H9 (cell line): Measurements from ENCODE around the gene LINGO1. TPM values are rescaled to one million over a fixed set of nuclear protein-coding genes. Genes with fewer than 3 reads are reported as not detected.

Source experiments
- DNase-seq: peaks from one replicate; pipeline ENCODE4 v3.0.0-alpha.2; 2017
- H2AFZ ChIP-seq: one replicate; pipeline ENCODE4 v1.6.1; 2013; ENCODE audit warnings: mild to moderate bottlenecking, low read length, control low read depth, moderate library complexity
- H2AK5ac ChIP-seq: 2 replicates; pipeline ENCODE4 v1.6.1; 2013; ENCODE audit warnings: low read length, control low read depth, mixed read lengths; ENCODE audit not compliant: insufficient read length
- H2BK120ac ChIP-seq: one replicate; pipeline ENCODE4 v1.6.1; 2013; ENCODE audit warnings: low read depth, mild to moderate bottlenecking, low read length, control low read depth, inconsistent platforms; ENCODE audit not compliant: poor library complexity, severe bottlenecking
- H2BK12ac ChIP-seq: 2 replicates; pipeline ENCODE4 v1.6.1; 2013; ENCODE audit warnings: low read length, control low read depth, mixed read lengths, low read depth; ENCODE audit not compliant: insufficient read length
- H2BK15ac ChIP-seq: 2 replicates; pipeline ENCODE4 v1.6.1; 2013; ENCODE audit warnings: low read depth, low read length, control low read depth
- H2BK20ac ChIP-seq: one replicate; pipeline ENCODE4 v1.6.1; 2013; ENCODE audit warnings: low read depth, mild to moderate bottlenecking, low read length, control low read depth, inconsistent platforms; ENCODE audit not compliant: poor library complexity, severe bottlenecking
- H2BK5ac ChIP-seq: 2 replicates; pipeline ENCODE4 v1.6.1; 2013; ENCODE audit warnings: low read length, control low read depth, mixed read lengths; ENCODE audit not compliant: insufficient read length
- H3K14ac ChIP-seq: 2 replicates; pipeline ENCODE4 v1.6.1; 2013; ENCODE audit warnings: low read length, control low read depth; ENCODE audit not compliant: insufficient read depth
- H3K18ac ChIP-seq: 2 replicates; pipeline ENCODE4 v1.6.1; 2013; ENCODE audit warnings: low read depth, mild to moderate bottlenecking, mixed read lengths, low read length, control low read depth; ENCODE audit not compliant: insufficient read length
- H3K23ac ChIP-seq: 2 replicates; pipeline ENCODE4 v1.6.1; 2013; ENCODE audit warnings: low read length, control low read depth, mixed read lengths, low read depth; ENCODE audit not compliant: insufficient read length
- H3K23me2 ChIP-seq: 2 replicates; pipeline ENCODE4 v1.6.1; 2013; ENCODE audit warnings: low read depth, mild to moderate bottlenecking, mixed read lengths, low read length, control low read depth; ENCODE audit not compliant: insufficient read length, poor library complexity, severe bottlenecking
- H3K27ac ChIP-seq: 2 replicates; pipeline ENCODE4 v1.5.1; 2013; ENCODE audit warnings: low read length, control low read depth, mixed read lengths, low read depth; ENCODE audit not compliant: insufficient read length
- H3K27me3 ChIP-seq: 2 replicates; pipeline ENCODE4 v1.6.1; 2013; ENCODE audit warnings: low read length, control low read depth, inconsistent platforms; ENCODE audit not compliant: insufficient read depth
- H3K4ac ChIP-seq: 2 replicates; pipeline ENCODE4 v1.6.1; 2013; ENCODE audit warnings: low read depth, mild to moderate bottlenecking, control low read depth, inconsistent platforms, low read length, moderate library complexity
- H3K4me1 ChIP-seq: 2 replicates; pipeline ENCODE4 v1.6.1; 2013; ENCODE audit warnings: low read length, control low read depth, inconsistent platforms; ENCODE audit not compliant: insufficient read depth
- H3K4me2 ChIP-seq: 2 replicates; pipeline ENCODE4 v1.6.1; 2013; ENCODE audit warnings: low read length, control low read depth, mixed read lengths; ENCODE audit not compliant: insufficient read length, insufficient read depth
- H3K56ac ChIP-seq: 2 replicates; pipeline ENCODE4 v1.6.1; 2013; ENCODE audit warnings: low read depth, mild to moderate bottlenecking, mixed read lengths, low read length, control low read depth; ENCODE audit not compliant: insufficient read length
- H3K79me1 ChIP-seq: 2 replicates; pipeline ENCODE4 v1.6.1; 2013; ENCODE audit warnings: low read depth, mild to moderate bottlenecking, moderate library complexity, low read length, control low read depth, inconsistent platforms; ENCODE audit not compliant: insufficient read depth, poor library complexity, severe bottlenecking
- H3K79me2 ChIP-seq: 2 replicates; pipeline ENCODE4 v1.6.1; 2013; ENCODE audit warnings: low read length, control low read depth, inconsistent platforms; ENCODE audit not compliant: insufficient read depth
- H3K9ac ChIP-seq: 2 replicates; pipeline ENCODE4 v1.6.1; 2013; ENCODE audit warnings: low read length, control low read depth, mixed read lengths; ENCODE audit not compliant: insufficient read length; ENCODE audit errors: extremely low read depth
- H3K9me3 ChIP-seq: one replicate; pipeline ENCODE4 v1.6.1; 2013; ENCODE audit warnings: low read depth, low read length, inconsistent platforms; ENCODE audit not compliant: control insufficient read depth
- H3T11ph ChIP-seq: one replicate; pipeline ENCODE4 v1.6.1; 2013; ENCODE audit warnings: mild to moderate bottlenecking, low read length, control low read depth, inconsistent platforms
- H4K20me1 ChIP-seq: one replicate; pipeline ENCODE4 v1.6.1; 2013; ENCODE audit not compliant: control insufficient read depth, insufficient read length, insufficient read depth
- H4K5ac ChIP-seq: 2 replicates; pipeline ENCODE4 v1.6.1; 2013; ENCODE audit warnings: low read depth, mild to moderate bottlenecking, mixed read lengths, low read length, control low read depth; ENCODE audit not compliant: insufficient read length
- H4K8ac ChIP-seq: replicated peaks from 2 replicates; pipeline ENCODE4 v1.6.1; 2013; ENCODE audit warnings: low read length, control low read depth, mixed read lengths, low read depth; ENCODE audit not compliant: insufficient read length
- H4K91ac ChIP-seq: 2 replicates; pipeline ENCODE4 v1.6.1; 2013; ENCODE audit warnings: low read depth, mild to moderate bottlenecking, moderate library complexity, mixed read lengths, low read length, control low read depth; ENCODE audit not compliant: insufficient read length
- H3K27ac Mint-ChIP-seq, 3 experiments: 2 replicates in 2 of 3; 3 replicates in 1 of 3; pipeline ENCODE4 v1.8.0; 2020 to 2021; ENCODE audit warnings: mixed read lengths in 3 of 3, mild to moderate bottlenecking in 1 of 3, moderate library complexity in 1 of 3
- H3K27me3 Mint-ChIP-seq: 2 replicates; pipeline ENCODE4 v1.8.0; 2021; ENCODE audit warnings: low read depth, mild to moderate bottlenecking, moderate library complexity, mixed read lengths
- H3K36me3 Mint-ChIP-seq, 3 experiments: 2 replicates in 2 of 3; 3 replicates in 1 of 3; pipeline ENCODE4 v1.8.0; 2020 to 2021; ENCODE audit warnings: low read depth in 3 of 3, mixed read lengths in 3 of 3; ENCODE audit not compliant: insufficient read depth in 1 of 3
- H3K4me1 Mint-ChIP-seq, 2 experiments: 2 replicates each; pipeline ENCODE4 v1.8.0; 2020; ENCODE audit warnings: mixed read lengths in 2 of 2
- H3K4me3 Mint-ChIP-seq, 2 experiments: 2 replicates in 1 of 2; 3 replicates in 1 of 2; pipeline ENCODE4 v1.8.0; 2020 to 2021; ENCODE audit warnings: mild to moderate bottlenecking in 2 of 2, mixed read lengths in 2 of 2, moderate library complexity in 1 of 2
- H3K9me3 Mint-ChIP-seq, 2 experiments: 2 replicates in 1 of 2; 3 replicates in 1 of 2; pipeline ENCODE4 v1.8.0; 2020; ENCODE audit warnings: mild to moderate bottlenecking in 2 of 2, mixed read lengths in 2 of 2, moderate library complexity in 1 of 2
- WGBS: extraction: QIAGEN DNeasy Blood & Tissue Kit; methylation state at CpG from one replicate; pipeline ENCODE4 v1.1.7; 2013; ENCODE audit warnings: missing lambda C conversion rate, low lambda C conversion rate, mixed read lengths; ENCODE audit not compliant: insufficient read length; ENCODE audit errors: extremely low coverage; 5-methylcytosine and 5-hydroxymethylcytosine counted together
- total RNA-seq: library from RNA; stranded (reverse); gene quantifications from 2 replicates; pipeline ENCODE4 v1.2.1, GENCODE V29; 2021
- TF ChIP-seq, protein P1 (sequence below): fragments of 200-600 bp; sonication (generic); conservative IDR thresholded peaks from 3 replicates; pipeline ENCODE4 v1.8.0; 2021; ENCODE audit warnings: antibody characterized with exemption, mild to moderate bottlenecking

LINGO1 gene
- total RNA-seq, 1 experiment from 2014 or later, result 41.6 TPM

DNA sequence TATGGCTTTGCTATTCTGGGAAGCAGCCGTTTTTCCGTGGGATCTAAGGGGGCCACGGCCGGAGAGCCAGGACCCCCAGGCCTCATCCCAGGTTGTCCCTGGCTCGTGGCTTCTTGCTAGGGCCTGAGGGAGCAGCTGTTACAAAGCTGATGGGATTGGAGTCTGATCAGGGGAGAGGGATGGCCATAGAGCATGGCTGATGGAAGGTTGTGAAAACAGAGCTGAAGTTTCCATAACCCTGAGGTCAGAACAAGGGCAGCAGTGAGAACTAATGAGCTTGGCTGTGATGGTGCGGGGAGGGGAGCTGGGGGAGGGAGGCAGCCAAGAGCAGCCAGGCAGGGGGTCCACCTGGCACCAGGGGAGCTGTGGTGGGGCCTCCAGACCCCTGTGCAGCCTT lies 63.0 kb downstream of the LINGO1 start:
- no CpG with 5 or more reads among the region's 6 CpGs for WGBS
- H4K8ac ChIP-seq, result no peak overlapping the region
- no peak overlapping the region for H4K91ac ChIP-seq
- H3K36me3 Mint-ChIP-seq, result no peaks in the 10 kb centered on the region
- H2BK20ac ChIP-seq, result no peak overlapping the region
- H3K56ac ChIP-seq, result no peak overlapping the region
- no peak overlapping the region; the same call in 1 of the 2 replicates for H3K14ac ChIP-seq
- no peak overlapping the region for H2BK15ac ChIP-seq
- peaks cover 7% of the 10 kb centered on the region for H3K27me3 Mint-ChIP-seq
- H3K27me3 ChIP-seq, result no peaks in the 10 kb centered on the region
- TF ChIP-seq, protein P1, sequence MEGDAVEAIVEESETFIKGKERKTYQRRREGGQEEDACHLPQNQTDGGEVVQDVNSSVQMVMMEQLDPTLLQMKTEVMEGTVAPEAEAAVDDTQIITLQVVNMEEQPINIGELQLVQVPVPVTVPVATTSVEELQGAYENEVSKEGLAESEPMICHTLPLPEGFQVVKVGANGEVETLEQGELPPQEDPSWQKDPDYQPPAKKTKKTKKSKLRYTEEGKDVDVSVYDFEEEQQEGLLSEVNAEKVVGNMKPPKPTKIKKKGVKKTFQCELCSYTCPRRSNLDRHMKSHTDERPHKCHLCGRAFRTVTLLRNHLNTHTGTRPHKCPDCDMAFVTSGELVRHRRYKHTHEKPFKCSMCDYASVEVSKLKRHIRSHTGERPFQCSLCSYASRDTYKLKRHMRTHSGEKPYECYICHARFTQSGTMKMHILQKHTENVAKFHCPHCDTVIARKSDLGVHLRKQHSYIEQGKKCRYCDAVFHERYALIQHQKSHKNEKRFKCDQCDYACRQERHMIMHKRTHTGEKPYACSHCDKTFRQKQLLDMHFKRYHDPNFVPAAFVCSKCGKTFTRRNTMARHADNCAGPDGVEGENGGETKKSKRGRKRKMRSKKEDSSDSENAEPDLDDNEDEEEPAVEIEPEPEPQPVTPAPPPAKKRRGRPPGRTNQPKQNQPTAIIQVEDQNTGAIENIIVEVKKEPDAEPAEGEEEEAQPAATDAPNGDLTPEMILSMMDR, result no peak
- 0 out of 2 replicates have a peak, but pooled peaks cover 3% of the 10 kb centered on the region for H3K4me1 ChIP-seq
- no peak for DNase-seq
- H2BK12ac ChIP-seq, result no peak overlapping the region
- H4K5ac ChIP-seq, result no peak overlapping the region
- H3K9me3 ChIP-seq, result no peaks in the 10 kb centered on the region
- H3K23ac ChIP-seq, result no peak overlapping the region
- H2BK5ac ChIP-seq, result no peak overlapping the region
- H3K27ac Mint-ChIP-seq, result peak overlapping the region in 1 of 3 experiments; percentile 82; a peak in 2 of 7 replicates
- no peaks in the 10 kb centered on the region for H3K9me3 Mint-ChIP-seq
- H2BK120ac ChIP-seq, result no peak overlapping the region
- H4K20me1 ChIP-seq, result no peaks in the 10 kb centered on the region
- no peak overlapping the region for H2AK5ac ChIP-seq
- no peak overlapping the region for H3K4me2 ChIP-seq
- H3K4me1 Mint-ChIP-seq, result peaks cover 40 to 44% of the 10 kb centered on the region in 2 experiments
- no peak overlapping the region for H3K9ac ChIP-seq
- no peaks in the 10 kb centered on the region for H3K79me2 ChIP-seq
- H3K23me2 ChIP-seq, result no peaks in the 10 kb centered on the region
- no peak overlapping the region for H3K4me3 Mint-ChIP-seq
- H3K79me1 ChIP-seq, result no peaks in the 10 kb centered on the region
- H3K27ac ChIP-seq, result no peak overlapping the region
- H3T11ph ChIP-seq, result no peak overlapping the region
- no peak overlapping the region for H3K18ac ChIP-seq
- H2AFZ ChIP-seq, result no peak overlapping the region
- H3K4ac ChIP-seq, result no peak overlapping the region
